ENCODE measurements around the gene PTPRE.

PTPRE gene

DNA sequence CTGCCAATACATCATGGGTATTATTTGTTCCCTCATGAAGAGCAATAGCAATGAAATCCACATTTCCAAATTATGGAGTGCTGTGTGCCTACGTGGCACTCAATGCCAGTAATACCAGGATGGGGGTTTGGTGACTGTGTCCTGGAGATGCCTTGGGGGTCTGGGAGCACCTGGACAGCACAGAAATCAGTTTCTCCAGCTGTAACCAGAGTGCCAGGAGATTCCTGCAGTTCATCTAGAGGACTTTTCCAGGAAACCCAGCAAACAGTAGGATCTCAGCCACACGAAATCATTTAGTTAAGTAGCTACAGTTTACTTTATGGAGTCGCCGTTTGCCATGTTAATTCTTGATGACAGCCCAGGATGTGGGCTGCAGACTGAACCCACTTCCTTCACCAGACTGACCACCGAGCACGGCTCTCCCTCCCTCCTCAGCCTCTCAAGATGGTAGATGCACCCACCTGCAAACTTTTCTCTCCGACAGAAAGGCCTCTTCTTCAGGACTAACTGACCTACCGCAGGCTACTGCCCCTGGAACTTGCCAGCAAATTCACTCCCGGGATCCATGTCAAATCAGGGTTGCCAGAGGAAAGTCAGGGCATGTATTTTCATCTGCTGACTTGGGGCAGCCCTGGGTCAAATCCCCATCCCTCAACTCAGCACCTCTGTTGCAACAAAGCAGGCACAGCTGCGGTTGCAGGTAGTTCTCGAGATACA lies 189.0 kb downstream of the PTPRE start:
- no peak for DNase-seq (ENCODE audit: low read depth)

DNA sequence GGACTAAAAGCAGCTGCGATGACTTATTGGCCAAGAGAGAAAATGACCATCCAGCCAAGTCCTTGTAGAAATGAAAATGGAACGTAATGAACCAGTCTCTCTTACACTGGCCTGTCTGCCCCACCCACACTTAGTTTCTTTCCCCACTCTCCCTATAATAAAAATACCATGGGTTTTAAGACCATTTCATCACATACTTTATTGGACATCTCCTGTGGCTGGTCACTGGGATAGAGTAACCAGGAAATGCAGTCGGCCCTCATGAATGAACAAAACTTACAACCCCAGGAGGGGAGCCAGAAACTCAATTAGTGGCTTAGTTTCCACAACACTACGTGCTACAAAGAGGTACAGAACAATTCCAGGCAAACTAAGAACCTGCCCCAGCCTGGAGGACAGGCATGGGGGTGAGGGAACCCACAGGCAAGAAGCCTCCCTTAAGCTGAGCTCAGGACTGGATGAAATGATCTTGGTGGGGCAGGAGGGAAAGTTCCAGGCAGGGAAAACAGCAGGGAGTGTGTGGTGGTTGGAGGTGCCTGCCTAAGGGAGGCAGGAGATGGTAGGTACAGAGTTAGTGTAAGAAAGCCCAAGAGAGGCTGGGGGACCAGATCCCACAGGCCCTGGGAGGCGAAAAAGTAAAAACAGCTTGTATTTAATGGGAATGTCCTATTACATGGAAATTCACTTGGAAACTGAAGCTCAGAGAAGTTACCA lies 189.7 kb downstream of the PTPRE start:
- no peak for DNase-seq (ENCODE audit: low read depth)

DNA sequence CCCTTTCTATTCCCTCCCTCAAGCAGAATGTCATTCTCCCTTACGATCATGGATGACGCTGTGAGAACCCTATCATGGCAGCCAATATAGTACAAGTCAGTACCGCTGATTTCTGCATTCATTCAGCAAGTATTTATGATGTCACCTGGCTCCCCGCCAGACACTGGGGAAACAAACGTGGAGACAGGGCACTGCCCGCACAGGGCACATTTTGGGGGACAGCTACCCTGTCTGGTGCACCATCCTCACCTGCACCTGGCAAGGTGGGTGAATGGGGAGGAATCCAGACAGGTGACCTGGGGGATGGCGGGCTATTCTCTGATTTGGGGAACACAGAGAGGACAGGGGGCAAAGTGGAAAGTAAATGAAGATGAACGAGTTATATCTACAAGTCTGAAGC lies 190.9 kb downstream of the PTPRE start:
- DNase-seq (ENCODE audit: low read depth): no peak

DNA sequence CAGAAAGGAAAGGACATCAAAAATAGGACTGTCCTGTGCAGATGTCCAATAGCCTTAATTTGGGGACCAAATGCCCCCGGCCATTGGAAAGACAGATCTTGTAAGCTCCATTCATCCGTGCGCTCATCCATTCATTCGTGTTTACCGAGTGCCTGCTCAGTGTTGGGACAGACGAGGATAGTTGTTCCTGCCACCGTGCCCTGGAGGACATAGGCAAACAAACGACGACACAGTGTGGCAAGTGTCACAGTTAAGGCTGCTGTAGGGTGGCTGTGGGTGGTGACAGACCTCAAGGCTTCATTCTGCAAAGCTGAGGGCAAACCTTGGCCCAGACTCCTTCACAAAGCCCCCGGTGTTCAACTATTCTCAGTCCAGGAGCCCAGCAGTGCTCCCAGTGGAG lies 191.7 kb downstream of the PTPRE start:
- no peak for DNase-seq (ENCODE audit: low read depth)

DNA sequence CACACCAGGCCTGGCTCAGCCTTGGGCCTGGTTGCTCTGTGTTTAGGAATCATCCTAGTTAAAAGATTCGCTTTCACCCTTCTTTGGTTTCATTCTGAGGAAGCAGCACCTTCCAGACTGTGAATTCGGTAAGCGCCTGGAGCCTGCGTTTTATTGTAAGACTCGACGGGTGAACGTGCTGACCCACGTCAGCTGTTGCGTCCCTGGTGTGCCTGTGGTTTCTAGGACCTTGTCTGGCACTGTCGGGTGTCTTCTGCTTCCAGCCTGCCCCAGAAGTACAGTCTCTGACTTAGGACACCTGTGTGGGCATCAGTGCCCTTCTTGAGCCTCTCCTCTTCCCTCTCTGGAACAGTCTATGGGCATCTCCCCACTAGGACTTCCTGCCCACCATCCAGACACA lies 193.0 kb downstream of the PTPRE start:
- DNase-seq (ENCODE audit: low read depth): no peak

DNA sequence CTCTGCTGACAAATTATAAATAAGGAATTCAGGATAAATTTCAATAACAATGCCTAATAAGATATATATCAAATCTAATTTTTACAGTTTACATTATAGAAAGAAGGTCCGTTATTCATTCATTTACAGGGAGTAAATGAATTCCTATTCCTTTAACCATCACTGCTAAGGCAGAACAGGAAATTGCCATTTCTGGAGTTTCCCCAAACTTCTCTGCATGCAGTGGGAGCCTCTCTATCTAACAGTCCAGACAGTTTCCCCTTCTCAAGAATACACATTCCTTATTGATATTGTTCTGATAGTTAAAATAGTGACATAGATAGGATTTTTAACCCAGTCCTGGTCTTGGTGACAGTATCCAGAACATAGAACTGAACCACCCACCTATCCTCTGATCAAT lies 195.0 kb downstream of the PTPRE start:
- DNase-seq (ENCODE audit: low read depth): no peak

DNA sequence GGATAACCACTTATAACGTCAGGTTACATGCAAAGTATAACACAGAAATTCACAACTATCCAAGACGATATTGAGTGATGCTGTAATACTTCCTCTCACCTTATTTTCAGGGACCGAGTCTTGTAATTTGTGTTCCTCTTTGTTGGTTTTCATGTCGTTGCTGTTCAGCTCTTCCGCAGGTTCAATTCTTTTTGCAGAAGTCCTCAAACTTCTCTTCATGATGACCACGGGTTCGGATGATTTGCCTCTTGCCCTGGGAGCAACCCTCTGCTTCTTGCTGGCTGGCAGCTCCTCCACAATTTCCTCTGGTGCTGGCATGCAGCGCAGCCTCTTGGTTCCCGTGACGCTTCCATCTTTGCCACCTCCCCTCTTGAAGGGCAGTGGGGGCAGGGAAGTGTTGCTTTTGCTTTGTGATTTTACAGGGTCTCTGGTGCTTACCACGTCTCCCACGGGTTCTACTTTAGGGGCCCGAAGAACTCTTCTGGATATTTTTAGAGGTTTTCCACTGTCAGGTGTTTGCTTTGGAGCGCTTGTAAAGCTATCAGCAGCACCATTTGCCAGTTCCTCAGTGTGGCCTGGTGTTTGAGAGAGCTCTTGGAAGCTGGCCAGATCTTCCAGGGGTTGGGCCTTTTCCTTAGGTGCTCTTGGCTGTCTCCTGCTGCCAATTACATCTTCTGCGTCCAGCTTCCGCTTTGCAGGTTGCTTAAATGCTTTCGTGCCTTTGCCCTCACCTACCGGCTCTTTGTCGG lies 195.8 kb downstream of the PTPRE start:
- no peak for DNase-seq (ENCODE audit: low read depth)

DNA sequence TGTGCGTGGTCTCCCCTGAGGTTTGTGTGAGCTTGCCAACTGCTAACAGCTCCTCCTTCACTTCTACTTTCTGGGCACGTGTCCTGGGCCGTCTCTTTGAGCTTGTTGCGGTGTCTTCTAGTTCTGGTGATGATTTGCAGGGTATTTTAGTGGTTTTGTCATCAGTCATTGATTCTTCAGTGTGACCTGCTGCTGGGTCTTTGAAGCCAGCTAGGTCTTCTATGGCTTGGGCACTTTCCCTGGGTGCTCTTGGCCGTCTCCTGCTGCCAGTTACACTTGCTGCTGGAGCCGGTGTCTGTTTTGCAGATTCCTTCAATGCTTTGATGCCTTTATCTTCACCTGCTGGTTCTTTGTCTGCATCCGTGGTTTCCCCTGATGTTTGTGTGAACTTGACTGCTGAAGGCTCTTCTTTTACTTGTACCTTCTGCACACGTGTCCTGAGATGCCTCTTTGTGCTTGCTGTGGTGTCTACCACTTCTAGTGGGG lies 196.4 kb downstream of the PTPRE start:
- DNase-seq (ENCODE audit: low read depth): no peak

DNA sequence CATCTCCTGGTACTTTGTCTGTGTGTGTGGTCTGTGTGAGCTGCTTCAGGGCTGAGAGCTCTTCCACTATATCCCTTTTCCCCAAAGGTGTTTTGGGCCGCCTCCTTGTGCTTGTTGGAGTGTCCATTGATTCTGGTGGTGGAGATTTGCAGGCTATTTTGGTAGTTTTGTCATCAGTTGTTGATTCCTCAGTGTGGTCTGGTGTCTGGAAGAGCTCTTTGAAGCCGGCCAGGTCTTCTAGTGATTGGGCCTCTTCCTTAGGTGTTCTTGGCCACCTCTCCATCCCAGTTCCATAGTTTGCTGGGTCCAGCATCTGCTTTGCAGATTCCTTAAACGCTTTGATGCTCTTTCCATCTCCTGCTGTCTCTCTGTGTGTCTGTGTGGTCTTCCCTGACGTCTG lies 198.5 kb downstream of the PTPRE start:
- no peak for DNase-seq (ENCODE audit: low read depth)

DNA sequence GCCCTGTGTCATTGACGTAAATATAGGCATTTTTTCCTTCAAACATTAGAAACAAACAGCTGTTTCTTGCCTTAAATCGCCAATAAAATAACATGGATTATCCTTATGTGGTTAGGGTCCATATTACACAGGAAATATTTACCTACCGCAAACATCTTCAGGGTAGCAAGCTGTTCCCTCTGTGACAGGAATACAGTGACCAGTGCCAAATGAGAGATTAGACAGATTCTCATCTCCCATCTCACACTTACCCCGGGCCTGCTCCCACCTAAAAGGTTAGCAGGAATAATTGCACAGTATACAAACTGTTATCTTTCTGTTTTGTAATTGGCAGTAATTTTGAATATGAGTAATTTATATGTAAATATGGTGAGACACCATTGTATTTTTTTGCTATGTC lies 202.8 kb downstream of the PTPRE start:
- DNase-seq (ENCODE audit: low read depth): no peak

DNA sequence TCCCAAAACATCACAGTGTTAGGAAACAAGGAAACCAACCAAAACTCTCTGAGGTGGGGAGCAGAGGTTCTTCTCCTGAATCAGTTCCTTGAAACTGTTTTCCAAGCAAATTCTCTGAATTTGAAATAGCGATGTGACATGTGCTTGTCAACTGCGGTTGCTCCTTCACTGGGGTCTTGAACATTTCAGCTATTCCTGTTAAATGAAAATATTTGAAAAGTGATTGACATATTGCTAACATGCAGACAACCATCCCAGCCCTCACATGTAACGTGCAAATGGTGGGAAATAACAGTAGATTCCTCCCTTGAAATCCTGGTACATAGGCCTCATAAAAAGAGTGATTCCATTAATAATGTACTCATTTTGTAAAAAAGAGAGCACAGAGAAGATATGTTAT lies 203.4 kb downstream of the PTPRE start:
- DNase-seq (ENCODE audit: low read depth): no peak

DNA sequence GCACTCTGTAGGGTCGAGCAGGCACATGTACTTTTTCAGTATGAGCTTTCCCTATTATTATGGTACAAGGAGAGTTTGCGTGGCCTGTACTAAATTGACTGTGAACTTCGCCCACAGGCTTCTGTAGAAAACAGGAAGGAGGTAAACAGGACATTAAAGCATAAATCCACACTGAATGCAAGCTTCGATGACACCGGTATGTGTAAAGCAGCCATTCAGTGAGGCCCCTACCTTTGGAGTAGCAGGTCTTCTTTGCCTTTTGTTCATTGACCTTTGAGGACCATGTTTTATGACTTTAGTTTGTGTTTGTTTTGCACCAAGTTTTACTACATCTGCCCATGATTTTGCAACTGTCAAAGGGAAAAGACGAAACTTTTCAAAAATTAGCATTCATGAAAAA lies 204.8 kb downstream of the PTPRE start:
- DNase-seq (ENCODE audit: low read depth): no peak

DNA sequence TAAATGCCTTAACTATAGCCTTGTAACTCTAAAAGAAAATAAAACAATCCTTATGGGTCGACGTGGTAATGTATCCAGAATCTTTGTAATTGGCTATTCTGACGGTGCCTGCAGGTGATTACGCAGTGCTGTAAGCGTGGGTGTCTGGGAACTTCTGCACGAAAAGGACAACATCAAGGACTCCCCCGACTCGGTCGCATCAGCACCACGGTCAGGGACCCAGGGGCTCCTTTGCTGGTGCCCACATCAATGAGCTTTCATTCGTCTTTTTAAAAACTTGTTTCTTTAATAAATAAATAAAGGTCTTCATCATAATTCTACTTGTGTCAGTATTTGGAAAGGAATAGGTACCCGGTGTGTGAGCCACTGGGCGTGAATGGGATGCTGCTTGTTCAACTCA lies 206.1 kb downstream of the PTPRE start:
- no peak for DNase-seq (ENCODE audit: low read depth)

DNA sequence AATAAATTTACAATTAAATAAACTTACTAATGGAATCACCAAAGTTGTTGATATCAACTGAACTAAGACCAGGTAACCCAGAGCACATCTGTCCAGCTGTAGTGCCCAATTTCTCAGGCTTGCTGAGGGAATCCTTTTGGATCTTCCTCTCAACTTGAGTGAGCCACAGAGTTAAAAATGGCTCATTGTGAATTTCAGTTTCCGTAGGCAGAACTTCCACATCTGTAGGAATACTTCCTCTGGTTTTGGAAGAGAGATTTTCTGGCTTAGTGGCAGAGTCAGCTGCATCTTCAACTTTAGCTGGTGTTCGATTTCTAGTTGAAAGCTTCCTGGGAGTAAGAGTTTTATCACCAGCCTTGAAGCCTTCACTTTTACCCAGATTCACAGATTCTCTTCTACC lies 208.0 kb downstream of the PTPRE start:
- no peak for DNase-seq (ENCODE audit: low read depth)

DNA sequence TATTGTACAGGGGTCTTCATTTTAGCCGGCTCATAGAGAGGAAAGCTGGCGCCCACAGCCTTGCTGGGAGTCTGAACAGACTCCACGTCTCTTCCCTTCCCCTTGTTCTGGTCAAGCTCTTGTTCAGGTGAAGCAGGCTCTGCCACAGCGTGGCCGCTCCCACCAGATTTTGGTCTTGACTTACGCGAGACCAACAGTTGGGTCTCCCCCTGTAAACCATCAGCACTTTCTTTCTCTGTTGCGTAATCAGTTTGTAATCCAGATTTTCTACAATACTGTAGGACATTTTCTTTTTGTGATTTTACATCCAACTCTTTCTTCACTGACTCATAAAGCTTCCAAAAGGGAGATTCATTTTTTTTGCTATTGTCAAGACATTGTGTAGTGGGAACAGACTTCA lies 208.5 kb downstream of the PTPRE start:
- DNase-seq (ENCODE audit: low read depth): no peak

DNA sequence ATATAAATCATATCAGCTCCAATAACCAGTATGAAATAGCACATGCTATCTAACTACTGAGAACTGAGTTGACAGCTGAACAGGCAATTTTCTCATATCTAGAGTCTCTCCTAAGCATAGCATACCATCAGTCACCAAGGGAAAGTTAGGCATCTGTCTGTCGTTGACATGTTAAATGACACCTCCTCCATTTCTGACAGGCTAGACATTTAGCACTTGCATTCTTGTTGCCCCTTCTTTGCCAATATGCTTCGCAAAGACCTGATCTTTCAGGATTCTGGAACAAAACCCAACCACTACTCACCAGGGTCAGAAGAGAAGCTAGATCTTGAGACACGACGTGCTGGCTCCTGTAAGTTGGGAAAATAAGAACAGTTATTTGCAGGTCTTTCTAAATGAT lies 209.3 kb downstream of the PTPRE start:
- no peak for DNase-seq (ENCODE audit: low read depth)

DNA sequence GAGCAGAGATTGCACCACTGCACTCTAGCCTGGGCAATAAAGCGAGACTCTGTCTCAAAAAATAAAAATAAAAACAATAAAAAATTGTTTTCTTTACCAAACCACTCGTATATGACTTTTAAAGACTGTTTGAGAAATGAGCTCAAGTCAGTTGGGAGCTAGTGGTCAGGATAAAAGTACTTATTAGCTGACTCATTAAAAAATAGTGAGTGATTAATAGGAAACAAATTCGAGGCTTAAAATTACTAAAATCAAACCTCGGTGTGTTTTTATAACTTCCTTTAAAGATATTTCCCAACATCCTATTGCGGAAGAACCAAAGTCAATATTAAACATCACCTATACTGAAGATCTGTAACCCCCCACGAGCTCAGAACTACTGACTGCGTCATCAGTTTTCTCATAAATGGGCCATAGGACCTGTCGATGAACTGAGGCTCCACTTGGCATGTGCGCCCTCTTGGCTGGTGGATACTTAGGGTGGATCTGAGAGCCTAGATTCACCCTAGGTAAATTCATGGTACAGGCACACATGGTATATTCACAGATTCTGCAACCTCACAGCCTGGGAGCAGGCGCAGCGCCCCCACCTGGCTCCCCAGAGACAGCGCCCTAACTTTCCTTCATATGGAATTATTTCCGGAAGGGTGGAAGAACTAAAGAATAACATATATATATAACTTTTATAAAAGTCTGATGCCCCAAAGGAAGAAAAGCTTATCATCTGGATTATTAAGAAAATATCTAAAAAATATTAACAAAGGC lies 210.1 kb downstream of the PTPRE start:
- no peak for DNase-seq (ENCODE audit: low read depth)

DNA sequence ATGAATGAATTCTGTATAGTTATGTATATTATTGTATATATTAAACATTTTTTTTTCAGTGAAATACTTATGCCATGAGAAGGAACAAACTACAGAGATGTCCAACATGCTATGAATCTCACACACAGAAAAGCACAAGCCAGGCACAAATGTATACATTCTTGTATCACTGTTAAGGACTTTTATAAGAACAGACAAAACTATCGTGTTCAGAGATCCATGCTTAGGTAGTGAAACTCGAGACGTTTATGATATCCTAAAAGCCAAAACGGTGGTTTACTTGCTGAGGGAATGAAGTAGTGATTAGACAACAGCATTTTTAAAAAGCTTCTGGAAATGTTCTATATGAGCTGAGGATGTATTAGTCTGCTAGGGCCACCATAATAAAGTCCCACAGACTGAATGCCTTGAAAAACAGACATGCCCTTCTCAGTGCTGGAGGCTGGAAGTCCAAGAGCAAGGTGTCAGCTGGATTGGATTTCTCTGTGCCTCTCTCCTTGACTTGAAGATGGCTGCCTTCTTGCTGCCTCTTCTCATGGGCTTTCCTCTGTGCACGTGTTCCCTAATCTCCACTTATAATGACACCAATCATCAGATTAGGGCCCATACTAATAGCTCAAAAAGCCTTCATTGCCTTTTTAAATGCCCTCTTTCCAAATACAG lies 215.0 kb downstream of the PTPRE start:
- no peak for DNase-seq (ENCODE audit: low read depth)

DNA sequence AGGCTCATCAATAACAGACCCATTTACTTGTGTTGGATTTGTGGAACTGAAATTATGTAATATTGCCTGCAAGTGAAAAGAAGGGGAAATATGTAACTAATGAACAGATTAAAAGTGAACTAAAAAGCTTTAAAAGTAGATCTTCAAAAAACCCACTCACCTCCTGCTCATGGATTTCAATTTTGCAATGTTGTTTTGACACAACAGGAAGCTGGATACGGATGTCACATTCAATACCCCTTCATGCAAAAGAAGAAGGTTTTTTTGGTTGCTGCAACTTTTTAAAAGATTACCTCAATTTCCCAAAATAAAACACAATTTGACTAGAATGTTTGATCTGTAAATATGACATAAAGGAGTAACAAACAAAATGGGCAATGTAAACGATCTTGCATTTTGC lies 216.0 kb downstream of the PTPRE start:
- no peak for DNase-seq (ENCODE audit: low read depth)

DNA sequence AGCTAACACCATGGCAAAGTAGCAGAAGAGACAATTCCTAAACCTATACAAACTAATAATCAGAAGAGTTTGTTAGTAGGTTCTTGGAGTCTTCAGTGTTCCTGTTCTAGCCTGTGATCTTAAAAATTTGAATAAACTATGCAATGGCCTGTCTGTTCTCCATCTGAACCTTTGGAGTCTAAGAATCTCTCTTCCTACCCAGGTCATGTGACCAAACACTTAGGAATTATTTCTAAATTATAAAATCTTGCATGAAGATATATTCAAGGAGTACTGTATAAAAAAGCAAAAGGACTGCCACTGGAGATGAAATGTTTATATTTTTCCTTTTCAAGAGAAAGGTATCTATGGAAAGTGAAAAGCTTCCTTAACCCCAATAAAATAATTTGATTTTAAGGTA lies 216.9 kb downstream of the PTPRE start:
- no peak for DNase-seq (ENCODE audit: low read depth)

DNA sequence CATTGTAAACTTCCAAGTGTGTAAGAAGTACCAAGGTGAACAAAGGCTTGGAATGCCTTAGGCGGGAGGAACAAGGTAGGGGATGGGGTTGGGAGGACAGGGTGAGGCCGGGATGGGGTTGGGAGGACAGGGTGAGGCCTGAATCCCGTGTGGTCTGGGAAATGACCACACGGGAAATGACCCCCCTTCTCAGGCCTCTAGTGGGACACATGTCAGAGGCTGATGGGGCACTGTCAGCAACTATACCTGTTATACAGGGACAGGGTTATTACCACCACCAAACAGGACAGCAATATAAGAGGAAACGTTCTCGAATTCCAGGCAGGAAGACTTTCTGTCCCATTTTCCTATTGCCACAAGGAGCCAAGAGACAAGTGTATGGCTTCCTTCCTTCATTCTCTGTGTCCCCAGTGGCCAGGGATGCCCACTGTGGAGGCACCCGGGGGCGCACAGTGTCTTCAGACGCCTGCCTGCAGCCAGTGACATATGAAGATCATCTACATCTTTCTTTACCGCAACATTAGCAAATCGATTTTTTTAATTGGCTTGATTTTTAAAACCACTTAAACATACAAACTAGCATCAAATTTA lies 218.0 kb downstream of the PTPRE start:
- DNase-seq (ENCODE audit: low read depth): no peak

Measured in stimulated activated CD8-positive, alpha-beta memory T cell treated with anti-CD3 and anti-CD28 coated beads, Interleukin-12 subunit alpha, Interleukin-12 subunit beta, amount 100 ng/mL, for 4 hours (primary cell).